GM12878 (cell line): ENCODE data around the gene GABRB2. TPM values are rescaled to one million over a fixed set of nuclear protein-coding genes. Genes with fewer than 3 reads are reported as not detected.

ENCODE experiments used
- ATAC-seq: fragments of 200-7000 bp; cut with Tn5 transposase; 3 replicates; pipeline ENCODE4 v1.9.1; 2020; ENCODE audit warnings: mild to moderate bottlenecking, moderate library complexity
- BruUV-seq: library from RNA; stranded (reverse); fragments of 400-500 nt; replicated peaks from 2 replicates; lab custom pipeline; 2021; lab: Mats Ljungman, UMichigan
- CTCF ChIA-PET: fragments of 300-600 bp; sonication (Branson Sonifier 250); formaldehyde crosslinking; extraction: SDS; loops from one replicate; lab custom pipeline; 2021; ENCODE audit warnings: inconsistent platforms; lab: Yijun Ruan, JAX
- POLR2A ChIA-PET: fragments of 350-600 bp; formaldehyde crosslinking; extraction: SDS; loops from one replicate; lab custom pipeline; 2021; ENCODE audit warnings: inconsistent platforms; lab: Charles Lee
- RAD21 ChIA-PET: fragments of 300-600 bp; sonication (Branson Sonifier 250); formaldehyde crosslinking; loops from one replicate; lab custom pipeline; 2023; ENCODE audit warnings: antibody characterized with exemption; ENCODE audit not compliant: unreplicated experiment; lab: Charles Lee
- SMC1A ChIA-PET: fragments of 300-600 bp; sonication (Branson Sonifier 250); formaldehyde crosslinking; loops from one replicate; lab custom pipeline; 2023; ENCODE audit not compliant: unreplicated experiment, uncharacterized antibody; lab: Charles Lee
- DNase-seq: peaks from one replicate; pipeline ENCODE4 v3.0.0-alpha.2; 2011; ENCODE audit warnings: low read depth, low spot score
- FAIRE-seq: peaks from 3 replicates; lab custom pipeline; 2011; peaks lifted over from hg19 to GRCh38; lab: Jason Lieb, UNC
- H2AFZ ChIP-seq: 2 replicates; pipeline ENCODE4 v1.6.0; 2011; ENCODE audit warnings: low read depth, low read length, control low read depth; ENCODE audit not compliant: control insufficient read depth
- H3K27ac ChIP-seq: 2 replicates; pipeline ENCODE4 v1.5.1; 2011; ENCODE audit warnings: control low read depth; ENCODE audit not compliant: control insufficient read depth, insufficient read depth
- H3K27me3 ChIP-seq, 2 experiments: replicated peaks in 1 of 2; 2 replicates each; pipeline versions ENCODE4 v1.6.0 to v1.6.1; 2011; ENCODE audit warnings: low read length in 1 of 2; ENCODE audit not compliant: control insufficient read depth in 2 of 2, insufficient read depth in 2 of 2
- H3K36me3 ChIP-seq, 2 experiments: 2 replicates each; pipeline ENCODE4 v1.5.1; 2011; ENCODE audit warnings: low read length in 1 of 2; ENCODE audit not compliant: control insufficient read depth in 2 of 2, insufficient read depth in 2 of 2
- H3K4me1 ChIP-seq: 2 replicates; pipeline ENCODE4 v1.6.1; 2011; ENCODE audit warnings: mild to moderate bottlenecking, low read length, moderate library complexity, mixed read lengths; ENCODE audit not compliant: control insufficient read depth, insufficient read depth
- H3K4me2 ChIP-seq: 2 replicates; pipeline ENCODE4 v1.6.0; 2011; ENCODE audit warnings: control low read depth; ENCODE audit not compliant: control insufficient read depth, insufficient read depth
- H3K4me3 ChIP-seq: fragments of 200-600 bp; sonication (generic); 2 replicates; pipeline ENCODE4 v1.5.1; 2016
- H3K79me2 ChIP-seq: 2 replicates; pipeline ENCODE4 v1.6.0; 2011; ENCODE audit warnings: low read length; ENCODE audit not compliant: control insufficient read depth, insufficient read depth
- H3K9ac ChIP-seq: 2 replicates; pipeline ENCODE4 v1.8.0; 2011; ENCODE audit warnings: low read length, control low read depth, mixed read lengths; ENCODE audit not compliant: control insufficient read depth, insufficient read depth
- H3K9me3 ChIP-seq: replicated peaks from 3 replicates; pipeline ENCODE4 v1.5.1; 2011; ENCODE audit warnings: mild to moderate bottlenecking, low read length; ENCODE audit not compliant: control insufficient read depth, insufficient read depth
- H4K20me1 ChIP-seq: 2 replicates; pipeline ENCODE4 v1.6.0; 2011; ENCODE audit not compliant: control insufficient read depth, insufficient read depth
- CBFB ChIP-seq: IDR thresholded peaks from 2 replicates; pipeline ENCODE4 v1.6.1; 2016; ENCODE audit warnings: antibody characterized with exemption, low read depth
- ETV6 ChIP-seq, 2 experiments: fragments of 450-650 bp in 1 of 2; IDR thresholded peaks in 1 of 2; conservative IDR thresholded peaks in 1 of 2; 2 replicates each; pipeline ENCODE4 v1.6.1; 2014; ENCODE audit warnings: antibody characterized with exemption in 1 of 2, borderline replicate concordance in 1 of 2, low read depth in 1 of 2, mild to moderate bottlenecking in 1 of 2, moderate library complexity in 1 of 2
- EZH2 ChIP-seq: IDR thresholded peaks from 2 replicates; pipeline ENCODE4 v1.6.1; 2012; ENCODE audit warnings: low read depth, mild to moderate bottlenecking, control low read depth, inconsistent platforms, low read length, borderline replicate concordance; ENCODE audit not compliant: control insufficient read depth
- IKZF2 ChIP-seq, 2 experiments: fragments of 450-650 bp; IDR thresholded peaks; 2 replicates each; pipeline ENCODE4 v1.6.1; 2017; ENCODE audit warnings: mild to moderate bottlenecking in 2 of 2, moderate library complexity in 2 of 2
- IRF3 ChIP-seq: fragments of 450-650 bp; IDR thresholded peaks from 2 replicates; pipeline ENCODE4 v1.6.1; 2014; ENCODE audit warnings: mild to moderate bottlenecking
- MTA2 ChIP-seq: fragments of 450-650 bp; IDR thresholded peaks from 2 replicates; pipeline ENCODE4 v1.6.1; 2016; ENCODE audit warnings: low read depth, mild to moderate bottlenecking, moderate library complexity
- NFXL1 ChIP-seq: fragments of 450-650 bp; IDR thresholded peaks from 2 replicates; pipeline ENCODE4 v1.6.1; 2017; ENCODE audit warnings: antibody characterized with exemption, mild to moderate bottlenecking, borderline replicate concordance
- NFYB ChIP-seq: IDR thresholded peaks from 2 replicates; pipeline ENCODE4 v1.6.1; 2011; ENCODE audit warnings: low read depth, mild to moderate bottlenecking, low read length, improper control_type of control experiment, moderate library complexity; ENCODE audit not compliant: insufficient read depth
- POU2F2 ChIP-seq: IDR thresholded peaks from 3 replicates; pipeline ENCODE4 v1.6.1; 2011; ENCODE audit warnings: low read depth, mild to moderate bottlenecking, low read length, borderline replicate concordance
- ZNF687 ChIP-seq: fragments of 450-650 bp; IDR thresholded peaks from 2 replicates; pipeline ENCODE4 v1.6.1; 2017; ENCODE audit warnings: mild to moderate bottlenecking, moderate library complexity
- WGBS: methylation state at CpG from one replicate; pipeline ENCODE4 v1.1.6; 2016; ENCODE audit warnings: low lambda C conversion rate; ENCODE audit not compliant: insufficient replicate concordance, insufficient coverage; ENCODE audit errors: missing lambda C conversion rate; 5-methylcytosine and 5-hydroxymethylcytosine counted together
- in situ Hi-C: fragments of 300-500 bp; cut with MboI; formaldehyde crosslinking; loops from 9 replicates; pipeline ENCODE4 v1.14.3; 2018; ENCODE audit warnings: mixed read lengths
- intact Hi-C: fragments of 100-400 bp; cut with micrococcal nuclease; formaldehyde crosslinking; loops from one replicate; pipeline ENCODE4 v1.14.2; 2022; ENCODE audit not compliant: unreplicated experiment
- polyA plus RNA-seq, 11 experiments: library from polyadenylated mRNA; depleted of rRNA in 4 of 11; unstranded in 6 of 11; stranded (reverse) in 5 of 11; fragments of >200 nt; fragmentation: Nextera tagmentation in 4 of 11; fragmentation: Illumina TruSeq in 1 of 11; extraction: Ambion mirVana in 4 of 11; extraction: Trizol in 1 of 11; gene quantifications; 1 replicate in 1 of 11; 2 replicates in 10 of 11; pipeline versions ENCODE4 v1.2.1 to v1.2.3, GENCODE V29; 2011 to 2016; ENCODE audit warnings: inconsistent platforms in 2 of 11, missing spikeins in 2 of 11, low read depth in 1 of 11
- total RNA-seq, 4 experiments: library from RNA; depleted of rRNA in 3 of 4; stranded (reverse); fragments of >200 nt in 3 of 4; fragmentation: Illumina TruSeq in 1 of 4; extraction: Trizol in 1 of 4; gene quantifications; 2 replicates each; pipeline versions ENCODE4 v1.2.1 to v1.2.3, GENCODE V29; 2013 to 2021

GABRB2 gene
- total and polyA plus RNA-seq, 10 of the 15 experiments (the other 5 are each of a cell fraction or from before 2014, with no cell fraction given): 0.12 to 0.85 (median 0.43) TPM

DNA sequence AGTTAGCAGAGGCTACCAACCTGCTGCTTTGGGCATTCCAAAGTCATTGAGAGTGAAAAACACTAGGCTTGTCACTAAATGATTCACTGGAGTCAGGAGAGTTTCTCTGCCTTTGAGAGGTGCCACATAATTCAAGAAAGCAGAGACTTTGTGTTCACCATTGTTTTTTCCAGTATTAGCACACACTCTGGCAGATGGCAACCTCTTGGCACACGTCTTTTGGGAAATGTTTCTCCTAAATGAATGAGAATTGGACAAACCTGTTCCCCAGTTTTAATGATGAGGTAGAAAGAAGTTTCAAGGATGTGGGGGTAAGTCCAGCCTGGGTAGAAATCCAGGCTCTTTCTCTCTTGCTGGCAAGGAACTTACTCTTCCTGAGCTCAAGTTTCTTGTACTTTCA lies 259.1 kb downstream of the GABRB2 start:
- Histone ChIP-seq H3K9me3 (no peaks in the 10 kb centered on the region), H3K4me1 (peaks cover 16% of the 10 kb centered on the region), H3K4me3 (no peak overlapping the region), H3K79me2 (no peaks in the 10 kb centered on the region), H3K27me3 (no peaks in the 10 kb centered on the region), H3K4me2 (no peak overlapping the region), H3K27ac (no peak overlapping the region), H3K36me3 (no peaks in the 10 kb centered on the region), H4K20me1 (no peaks in the 10 kb centered on the region), H3K9ac (no peak overlapping the region), H2AFZ (peak overlapping the region; percentile 49)
- no peak for ATAC-seq
- no peak for DNase-seq
- ChIA-PET POLR2A (no interaction called here), CTCF (no interaction called here), RAD21 (no interaction called here), SMC1A (no interaction called here)
- WGBS: 95% methylated on average over 1 of the region's 1 CpG
- TF ChIP-seq NFYB (no peak), ZNF687 (no peak), IRF3 (no peak), ETV6 (conservative IDR thresholded peaks at IDR 0.05 in 1 of 2, IDR thresholded peaks at IDR 0.05 in 1 of 2; ENCODE audit: borderline replicate concordance in 1 of 2, low read depth in 1 of 2) (no peak), NFXL1 (no peak), EZH2 (no peak), MTA2 (no peak), IKZF2 (IDR thresholded peaks at IDR 0.05) (no peak), CBFB (no peak), POU2F2 (no peak)
- no TSS peak for BruUV-seq
- peak; percentile 49 for FAIRE-seq
- intact Hi-C loops: no loop called here
- in situ Hi-C loops: no loop called here
